H1 (cell line): Measurements from ENCODE around the gene SPINK5. TPM values are rescaled to one million over a fixed set of nuclear protein-coding genes. Genes with fewer than 3 reads are reported as not detected.

Experiments
- CTCF ChIA-PET: fragments of 300-600 bp; sonication (Branson Sonifier 250); formaldehyde crosslinking; loops from one replicate; lab custom pipeline; 2021; ENCODE audit not compliant: partially characterized antibody; lab: Charles Lee
- POLR2A ChIA-PET: fragments of 300-600 bp; sonication (Branson Sonifier 250); formaldehyde crosslinking; loops from one replicate; lab custom pipeline; 2021; ENCODE audit warnings: inconsistent platforms; ENCODE audit not compliant: partially characterized antibody; lab: Charles Lee
- DNase-seq, 2 experiments: peaks; one replicate each; pipeline versions ENCODE4 v3.0.0 to v3.0.0-alpha.2; 2010 to 2022; ENCODE audit warnings: low spot score in 2 of 2, low read depth in 1 of 2, mixed read lengths in 1 of 2
- FAIRE-seq: peaks from 2 replicates; lab custom pipeline; 2011; peaks lifted over from hg19 to GRCh38; lab: Jason Lieb, UNC
- H2AFZ ChIP-seq: 2 replicates; pipeline ENCODE4 v1.8.1; 2012; ENCODE audit warnings: low read length, inconsistent platforms
- H2AK5ac ChIP-seq: 2 replicates; pipeline ENCODE4 v1.6.1; 2013; ENCODE audit warnings: low read depth, low read length
- H2BK120ac ChIP-seq: replicated peaks from 2 replicates; pipeline ENCODE3; 2013; ENCODE audit warnings: low read depth, low read length, inconsistent platforms
- H2BK12ac ChIP-seq: 2 replicates; pipeline ENCODE4 v1.6.1; 2013; ENCODE audit warnings: low read depth, low read length
- H2BK15ac ChIP-seq: 2 replicates; pipeline ENCODE4 v1.6.1; 2013; ENCODE audit warnings: low read length
- H2BK20ac ChIP-seq: 2 replicates; pipeline ENCODE4 v1.6.1; 2013; ENCODE audit warnings: low read length
- H2BK5ac ChIP-seq: 2 replicates; pipeline ENCODE4 v1.6.1; 2013; ENCODE audit warnings: low read depth, low read length
- H3K14ac ChIP-seq: 2 replicates; pipeline ENCODE4 v1.6.1; 2013; ENCODE audit warnings: inconsistent platforms; ENCODE audit not compliant: insufficient read length
- H3K18ac ChIP-seq: 2 replicates; pipeline ENCODE4 v1.6.1; 2013; ENCODE audit warnings: low read length; ENCODE audit errors: extremely low read depth
- H3K23ac ChIP-seq: 2 replicates; pipeline ENCODE4 v1.6.1; 2013; ENCODE audit warnings: inconsistent platforms; ENCODE audit not compliant: insufficient read length
- H3K23me2 ChIP-seq: 2 replicates; pipeline ENCODE4 v1.6.1; 2013; ENCODE audit warnings: low read depth, low read length
- H3K27ac ChIP-seq: 2 replicates; pipeline ENCODE4 v1.6.1; 2011; ENCODE audit warnings: low read depth, low read length, inconsistent platforms
- H3K27me3 ChIP-seq, 4 experiments: replicated peaks in 1 of 4; 1 replicate in 1 of 4; 2 replicates in 3 of 4; pipeline versions ENCODE4 v1.6.1 to v1.8.1; 2011 to 2013; ENCODE audit warnings: low read length in 3 of 4, mild to moderate bottlenecking in 3 of 4, inconsistent platforms in 2 of 4, mixed read lengths in 2 of 4, moderate library complexity in 1 of 4; ENCODE audit not compliant: control insufficient read depth in 3 of 4, insufficient read depth in 3 of 4; ENCODE audit errors: extremely low read depth in 1 of 4
- H3K36me3 ChIP-seq, 4 experiments: 2 replicates each; pipeline versions ENCODE4 v1.6.1 to v1.8.1; 2011 to 2013; ENCODE audit warnings: mild to moderate bottlenecking in 4 of 4, low read length in 3 of 4, moderate library complexity in 2 of 4, control low read depth in 1 of 4, inconsistent platforms in 1 of 4; ENCODE audit not compliant: insufficient read depth in 4 of 4, control insufficient read depth in 2 of 4
- H3K4ac ChIP-seq: replicated peaks from 2 replicates; pipeline ENCODE3; 2013; ENCODE audit warnings: low read length, low read depth, mixed read lengths, inconsistent platforms; ENCODE audit not compliant: insufficient read length
- H3K4me1 ChIP-seq, 4 experiments: replicated peaks in 1 of 4; 1 replicate in 1 of 4; 2 replicates in 3 of 4; pipeline versions ENCODE4 v1.6.1 to v1.8.1; 2011 to 2013; ENCODE audit warnings: low read length in 3 of 4, inconsistent platforms in 2 of 4, mixed read lengths in 1 of 4; ENCODE audit not compliant: insufficient read depth in 4 of 4, control insufficient read depth in 3 of 4
- H3K4me2 ChIP-seq, 2 experiments: 2 replicates each; pipeline versions ENCODE4 v1.6.1 to v1.8.1; 2011 to 2013; ENCODE audit warnings: low read depth in 2 of 2, low read length in 2 of 2, control low read depth in 1 of 2, inconsistent platforms in 1 of 2, mild to moderate bottlenecking in 1 of 2; ENCODE audit not compliant: insufficient read depth in 1 of 2
- H3K4me3 ChIP-seq, 4 experiments: fragments of 200-600, 300-600 bp in 1 of 4; sonication (generic), shearing (Covaris generic), sonication (Bioruptor Twin) in 1 of 4; 2 replicates each; pipeline versions ENCODE4 v1.5.1 to v1.8.1; 2011 to 2016; ENCODE audit warnings: low read length in 4 of 4, low read depth in 3 of 4, control low read depth in 2 of 4, inconsistent platforms in 2 of 4, mild to moderate bottlenecking in 2 of 4, mixed read lengths in 1 of 4, moderate library complexity in 1 of 4; ENCODE audit not compliant: insufficient read depth in 2 of 4; ENCODE audit errors: extremely low read depth in 1 of 4
- H3K56ac ChIP-seq: replicated peaks from 2 replicates; pipeline ENCODE3; 2013; ENCODE audit warnings: low read depth, mild to moderate bottlenecking, mixed read lengths, low read length, inconsistent platforms; ENCODE audit not compliant: insufficient read length
- H3K79me1 ChIP-seq: 2 replicates; pipeline ENCODE4 v1.6.1; 2013; ENCODE audit warnings: low read depth, low read length, control low read depth
- H3K79me2 ChIP-seq, 2 experiments: 2 replicates each; pipeline versions ENCODE4 v1.6.1 to v1.8.1; 2012 to 2013; ENCODE audit warnings: low read length in 2 of 2, mild to moderate bottlenecking in 2 of 2, inconsistent platforms in 1 of 2; ENCODE audit not compliant: insufficient read depth in 2 of 2, control insufficient read depth in 1 of 2
- H3K9ac ChIP-seq, 4 experiments: replicated peaks in 1 of 4; 1 replicate in 1 of 4; 2 replicates in 3 of 4; pipeline versions ENCODE4 v1.6.1 to v1.8.1; 2011 to 2013; ENCODE audit warnings: low read depth in 3 of 4, low read length in 3 of 4, control low read depth in 2 of 4, mild to moderate bottlenecking in 2 of 4, moderate library complexity in 2 of 4, inconsistent platforms in 1 of 4; ENCODE audit errors: extremely low read depth in 1 of 4
- H3K9me3 ChIP-seq, 2 experiments: 2 replicates each; pipeline versions ENCODE4 v1.6.1 to v1.8.1; 2012 to 2013; ENCODE audit warnings: mild to moderate bottlenecking in 2 of 2, moderate library complexity in 2 of 2, control low read depth in 1 of 2, inconsistent platforms in 1 of 2, low read depth in 1 of 2, low read length in 1 of 2, mixed read lengths in 1 of 2; ENCODE audit not compliant: insufficient read depth in 2 of 2
- H4K20me1 ChIP-seq, 2 experiments: replicated peaks in 1 of 2; 2 replicates each; pipeline versions ENCODE3 to v1.8.1; 2011 to 2013; ENCODE audit warnings: inconsistent platforms in 2 of 2, low read length in 2 of 2, mild to moderate bottlenecking in 1 of 2; ENCODE audit not compliant: insufficient read depth in 2 of 2, control insufficient read depth in 1 of 2
- H4K5ac ChIP-seq: 2 replicates; pipeline ENCODE4 v1.6.1; 2013; ENCODE audit warnings: low read length, low read depth, mixed read lengths, inconsistent platforms; ENCODE audit not compliant: insufficient read length
- H4K8ac ChIP-seq: 2 replicates; pipeline ENCODE4 v1.8.0; 2013; ENCODE audit warnings: mild to moderate bottlenecking, moderate library complexity, low read length, inconsistent platforms; ENCODE audit not compliant: insufficient read depth; ENCODE audit errors: extremely low read depth
- H4K91ac ChIP-seq: replicated peaks from 2 replicates; pipeline ENCODE3; 2013; ENCODE audit warnings: low read length, mixed read lengths, inconsistent platforms; ENCODE audit not compliant: insufficient read length
- NANOG ChIP-seq: IDR thresholded peaks from 2 replicates; pipeline ENCODE4 v1.6.1; 2011; ENCODE audit warnings: low read length, low read depth, mild to moderate bottlenecking, inconsistent platforms; ENCODE audit not compliant: insufficient read depth, poor library complexity, severe bottlenecking
- SIN3A ChIP-seq, 2 experiments: IDR thresholded peaks in 1 of 2; conservative IDR thresholded peaks in 1 of 2; 2 replicates each; pipeline ENCODE4 v1.6.1; 2011 to 2012; ENCODE audit warnings: low read length in 2 of 2, improper control_type of control experiment in 1 of 2, low read depth in 1 of 2, mild to moderate bottlenecking in 1 of 2
- TCF12 ChIP-seq: IDR thresholded peaks from 2 replicates; pipeline ENCODE4 v1.6.1; 2011; ENCODE audit warnings: low read depth, mild to moderate bottlenecking, low read length
- WGBS, 2 experiments: shearing (Covaris generic) in 1 of 2; methylation state at CpG; one replicate each; pipeline versions ENCODE4 v1.1.6 to v1.1.7; 2013 to 2015; ENCODE audit warnings: low lambda C conversion rate in 2 of 2, mixed read lengths in 2 of 2, inconsistent platforms in 1 of 2, low coverage in 1 of 2, missing lambda C conversion rate in 1 of 2; ENCODE audit not compliant: insufficient replicate concordance in 2 of 2, insufficient coverage in 1 of 2, insufficient read length in 1 of 2; ENCODE audit errors: extremely low coverage in 1 of 2, missing lambda C conversion rate in 1 of 2; 5-methylcytosine and 5-hydroxymethylcytosine counted together
- polyA plus RNA-seq, 7 experiments: library from polyadenylated mRNA; depleted of rRNA in 3 of 7; stranded (reverse) in 5 of 7; unstranded in 2 of 7; fragments of >200 nt in 5 of 7; fragments of 200-250 nt in 2 of 7; gene quantifications; 1 replicate in 5 of 7; 2 replicates in 1 of 7; 4 replicates in 1 of 7; pipeline versions ENCODE4 v1.2.1 to v1.2.3, GENCODE V29; 2011 to 2013; ENCODE audit warnings: missing spikeins in 2 of 7, mixed read lengths in 2 of 7
- total RNA-seq: library from RNA; stranded (reverse); fragmentation: NEBNext Ultra II Directional; extraction: Animal tissue kit (Norgen Biotek cat#: 25700); gene quantifications from 2 replicates; pipeline ENCODE4 v1.2.1, GENCODE V29; 2021
- TF ChIP-seq, protein P1 (sequence below), 3 experiments: IDR thresholded peaks; 1 replicate in 2 of 3; 2 replicates in 1 of 3; pipeline versions ENCODE4 v1.5.1 to v1.6.1; 2011; ENCODE audit warnings: low read length in 3 of 3, mild to moderate bottlenecking in 3 of 3, inconsistent platforms in 2 of 3, low read depth in 1 of 3, moderate library complexity in 1 of 3; ENCODE audit not compliant: insufficient read depth in 1 of 3; ENCODE audit errors: control extremely low read depth in 1 of 3

SPINK5 gene
- total and polyA plus RNA-seq, 2 of the 8 experiments (the other 6 are each of a cell fraction or from before 2014, with no cell fraction given), result 1.4 to 2.2 TPM

DNA sequence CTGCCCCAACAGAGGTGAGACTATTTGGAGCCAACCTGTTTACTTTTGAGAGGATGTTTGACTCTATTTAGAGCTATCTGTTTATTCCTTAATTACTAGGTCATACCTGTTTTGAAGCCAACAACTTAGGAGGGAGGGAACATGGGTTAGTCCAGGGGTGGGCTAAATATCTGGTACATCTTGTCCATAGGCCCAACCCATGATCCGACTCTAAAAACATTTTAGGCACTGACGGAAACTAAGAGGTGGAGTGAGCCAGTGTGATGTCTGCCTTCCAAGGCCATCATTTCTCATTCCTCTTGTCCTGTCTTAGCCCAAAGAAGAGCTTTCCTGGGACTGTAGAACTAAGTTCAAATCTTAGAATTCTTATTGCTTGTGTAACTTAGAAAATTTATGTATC is 8.4 kb downstream of the SPINK5 start:
- ChIA-PET CTCF (interaction anchor here (1.0 to 2.2 kb wide), 2 partner anchors 17 to 123 kb away, joined by 3 to 5 read pairs; no protein-coding TSS in a partner anchor), POLR2A (interaction anchor here (0.8 kb wide), 1 partner anchor 22 kb away, joined by 3 read pairs; no protein-coding TSS in a partner anchor)
- no peak overlapping the region for H2BK5ac ChIP-seq
- no peak overlapping the region for H3K27ac ChIP-seq
- no peak overlapping the region for H2AFZ ChIP-seq
- H3K79me1 ChIP-seq, result no peaks in the 10 kb centered on the region
- H3K36me3 ChIP-seq, result peaks cover 0 to 2% (median 0%) of the 10 kb centered on the region in 4 experiments; a peak in 2 of 8 replicates
- H3K79me2 ChIP-seq, result no peaks in the 10 kb centered on the region
- H2BK15ac ChIP-seq, result no peak overlapping the region
- H4K8ac ChIP-seq, result no peak overlapping the region
- H4K20me1 ChIP-seq, result no peaks in the 10 kb centered on the region
- H2AK5ac ChIP-seq, result no peak overlapping the region
- H3K27me3 ChIP-seq, result no peaks in the 10 kb centered on the region
- H3K9me3 ChIP-seq, result no peaks in the 10 kb centered on the region
- H2BK12ac ChIP-seq, result no peak overlapping the region
- no peak overlapping the region for H4K91ac ChIP-seq
- H3K4me1 ChIP-seq, result peaks cover 0 to 4% (median 3%) of the 10 kb centered on the region in 4 experiments; a peak in 1 of 7 replicates
- no peak for FAIRE-seq
- 85% methylated on average over 2 of the region's 2 CpGs; no CpG with 5 or more reads in 1 of the 2 experiments for WGBS, 2 experiments
- H2BK20ac ChIP-seq, result no peak overlapping the region
- H3K4me3 ChIP-seq, result no peak overlapping the region
- no peaks in the 10 kb centered on the region for H3K23me2 ChIP-seq
- no peak overlapping the region for H4K5ac ChIP-seq
- no peak overlapping the region for H3K23ac ChIP-seq
- no peak for DNase-seq
- no peak overlapping the region for H3K9ac ChIP-seq
- H3K4ac ChIP-seq, result no peak overlapping the region
- H3K4me2 ChIP-seq, result no peak overlapping the region
- H2BK120ac ChIP-seq, result no peak overlapping the region
- no peak overlapping the region for H3K56ac ChIP-seq
- no peak overlapping the region for H3K14ac ChIP-seq
- TF ChIP-seq, protein P1, sequence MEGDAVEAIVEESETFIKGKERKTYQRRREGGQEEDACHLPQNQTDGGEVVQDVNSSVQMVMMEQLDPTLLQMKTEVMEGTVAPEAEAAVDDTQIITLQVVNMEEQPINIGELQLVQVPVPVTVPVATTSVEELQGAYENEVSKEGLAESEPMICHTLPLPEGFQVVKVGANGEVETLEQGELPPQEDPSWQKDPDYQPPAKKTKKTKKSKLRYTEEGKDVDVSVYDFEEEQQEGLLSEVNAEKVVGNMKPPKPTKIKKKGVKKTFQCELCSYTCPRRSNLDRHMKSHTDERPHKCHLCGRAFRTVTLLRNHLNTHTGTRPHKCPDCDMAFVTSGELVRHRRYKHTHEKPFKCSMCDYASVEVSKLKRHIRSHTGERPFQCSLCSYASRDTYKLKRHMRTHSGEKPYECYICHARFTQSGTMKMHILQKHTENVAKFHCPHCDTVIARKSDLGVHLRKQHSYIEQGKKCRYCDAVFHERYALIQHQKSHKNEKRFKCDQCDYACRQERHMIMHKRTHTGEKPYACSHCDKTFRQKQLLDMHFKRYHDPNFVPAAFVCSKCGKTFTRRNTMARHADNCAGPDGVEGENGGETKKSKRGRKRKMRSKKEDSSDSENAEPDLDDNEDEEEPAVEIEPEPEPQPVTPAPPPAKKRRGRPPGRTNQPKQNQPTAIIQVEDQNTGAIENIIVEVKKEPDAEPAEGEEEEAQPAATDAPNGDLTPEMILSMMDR (IDR thresholded peaks at IDR 0.05; ENCODE audit: control extremely low read depth in 1 of 3, insufficient read depth in 1 of 3, low read depth in 1 of 3, low read length in 3 of 3), result no peak
- TF ChIP-seq SIN3A (conservative IDR thresholded peaks at IDR 0.05 in 1 of 2, IDR thresholded peaks at IDR 0.05 in 1 of 2; ENCODE audit: low read depth in 1 of 2, low read length in 2 of 2), result no peak
- no peak for TF ChIP-seq NANOG
- TF ChIP-seq TCF12, result no peak
- H3K18ac ChIP-seq, result no peak overlapping the region
